Measurements from ENCODE around the gene SDF4. TPM values are rescaled to one million over a fixed set of nuclear protein-coding genes. Genes with fewer than 3 reads are reported as not detected.

SDF4 gene
- total RNA-seq, 1 experiment from 2014 or later: 25.6 TPM

DNA sequence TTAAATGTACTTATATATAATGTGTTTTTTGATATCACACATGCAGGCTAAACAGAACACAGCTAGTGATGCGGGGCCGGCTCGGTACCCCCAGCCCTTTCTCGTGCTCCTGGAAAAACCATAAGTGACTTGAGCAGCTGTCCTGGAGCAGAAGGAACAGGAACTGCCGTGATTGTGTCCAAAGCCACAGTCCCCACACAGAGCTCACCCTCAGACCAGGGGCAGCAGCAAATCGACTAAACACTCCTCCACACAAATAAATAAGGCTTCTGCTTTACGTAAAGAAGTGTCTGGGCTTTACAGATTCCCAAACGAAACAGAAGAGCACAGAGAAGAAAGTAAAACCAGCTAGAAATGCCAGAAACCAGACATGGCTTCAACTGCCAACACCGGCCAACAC, 32.2 kb upstream of the SDF4 start:
- H3K27me3 ChIP-seq (ENCODE audit: low read length): no peaks in the 10 kb centered on the region
- peaks cover 19% of the 10 kb centered on the region for H3K36me3 ChIP-seq (ENCODE audit: insufficient read depth, low read length)
- H3K4me2 ChIP-seq (ENCODE audit: low read depth, low read length, poor library complexity, severe bottlenecking): no peak overlapping the region
- no peak for DNase-seq
- peaks cover 19% of the 10 kb centered on the region for H3K79me2 ChIP-seq (ENCODE audit: low read length)
- no peaks in the 10 kb centered on the region for H3K9me3 ChIP-seq (ENCODE audit: low read length)
- no peak overlapping the region for H2AFZ ChIP-seq (ENCODE audit: low read length)
- no peak overlapping the region for H3K27ac ChIP-seq (ENCODE audit: low read length)
- peaks cover 19% of the 10 kb centered on the region; the same call in 1 of the 2 replicates for H4K20me1 ChIP-seq (ENCODE audit: insufficient read depth, low read depth, low read length)
- no peak overlapping the region for H3K4me3 ChIP-seq (ENCODE audit: low read length)
- no peaks in the 10 kb centered on the region for H3K9me2 ChIP-seq (replicated peaks; ENCODE audit: insufficient read depth, low read length)
- no peak overlapping the region for H3K9ac ChIP-seq (ENCODE audit: low read length)
- no peaks in the 10 kb centered on the region for H3K4me1 ChIP-seq (ENCODE audit: low read length)

DNA sequence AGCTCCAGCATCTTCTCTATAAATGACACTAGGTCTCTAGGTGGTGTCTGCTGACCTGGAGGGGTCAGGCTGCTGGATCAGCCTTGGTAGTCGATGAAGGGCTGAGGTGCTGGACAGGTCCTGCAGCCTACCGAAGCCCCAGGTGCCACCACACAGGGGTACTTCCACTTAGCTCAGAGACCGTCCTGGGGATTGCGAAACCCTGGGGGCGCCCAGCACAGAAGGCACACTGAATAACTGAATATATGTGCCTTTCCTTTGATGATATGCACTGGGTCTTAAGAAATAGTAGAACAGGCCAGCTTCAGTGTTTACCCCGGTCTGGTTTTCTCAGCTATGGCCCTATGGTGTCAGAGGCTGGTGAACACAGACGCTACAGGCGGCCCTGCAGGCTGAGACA, 31.0 kb upstream of the SDF4 start:
- H3K36me3 ChIP-seq (ENCODE audit: insufficient read depth, low read length): peaks cover 19% of the 10 kb centered on the region
- no peaks in the 10 kb centered on the region for H3K9me2 ChIP-seq (replicated peaks; ENCODE audit: insufficient read depth, low read length)
- H4K20me1 ChIP-seq (ENCODE audit: insufficient read depth, low read depth, low read length): peaks cover 12% of the 10 kb centered on the region; the same call in 1 of the 2 replicates
- no peak for DNase-seq
- H3K4me2 ChIP-seq (ENCODE audit: low read depth, low read length, poor library complexity, severe bottlenecking): no peak overlapping the region
- no peaks in the 10 kb centered on the region for H3K27me3 ChIP-seq (ENCODE audit: low read length)
- no peaks in the 10 kb centered on the region for H3K9me3 ChIP-seq (ENCODE audit: low read length)
- H3K4me3 ChIP-seq (ENCODE audit: low read length): no peak overlapping the region
- no peak overlapping the region for H3K9ac ChIP-seq (ENCODE audit: low read length)
- H3K27ac ChIP-seq (ENCODE audit: low read length): no peak overlapping the region
- H3K4me1 ChIP-seq (ENCODE audit: low read length): no peaks in the 10 kb centered on the region
- no peak overlapping the region for H2AFZ ChIP-seq (ENCODE audit: low read length)
- H3K79me2 ChIP-seq (ENCODE audit: low read length): peaks cover 7% of the 10 kb centered on the region

DNA sequence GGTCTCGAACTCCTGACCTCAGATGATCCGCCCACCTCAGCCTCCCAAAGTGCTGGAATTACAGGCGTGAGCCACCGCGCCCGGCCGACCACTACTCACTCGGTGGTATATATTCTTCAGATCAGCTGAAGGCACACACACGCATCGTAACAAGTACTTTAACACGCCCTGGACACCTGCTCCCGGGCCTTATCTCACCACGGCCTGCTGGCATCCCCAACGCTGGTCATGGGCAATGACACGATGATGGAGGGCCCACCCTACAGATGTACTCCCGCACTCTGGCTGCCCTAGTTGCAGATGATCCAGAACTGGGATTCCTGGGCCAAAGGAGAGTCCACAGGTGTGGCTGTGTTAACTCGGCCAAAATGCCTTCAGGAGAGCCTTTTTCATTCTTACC, 30.3 kb upstream of the SDF4 start:
- Histone ChIP-seq H3K4me2 (ENCODE audit: low read depth, low read length, poor library complexity, severe bottlenecking) (no peak overlapping the region), H3K9me3 (ENCODE audit: low read length) (no peaks in the 10 kb centered on the region), H2AFZ (ENCODE audit: low read length) (no peak overlapping the region), H3K9ac (ENCODE audit: low read length) (no peak overlapping the region), H3K9me2 (replicated peaks; ENCODE audit: insufficient read depth, low read length) (no peaks in the 10 kb centered on the region), H3K4me3 (ENCODE audit: low read length) (no peak overlapping the region), H3K27me3 (ENCODE audit: low read length) (no peaks in the 10 kb centered on the region), H3K79me2 (ENCODE audit: low read length) (peaks cover under 1% of the 10 kb centered on the region; the same call in 1 of the 2 replicates), H3K4me1 (ENCODE audit: low read length) (no peaks in the 10 kb centered on the region), H4K20me1 (ENCODE audit: insufficient read depth, low read depth, low read length) (0 out of 2 replicates have a peak, but pooled peaks cover 8% of the 10 kb centered on the region), H3K36me3 (ENCODE audit: insufficient read depth, low read length) (peaks cover 14% of the 10 kb centered on the region), H3K27ac (ENCODE audit: low read length) (no peak overlapping the region)
- no peak for DNase-seq

DNA sequence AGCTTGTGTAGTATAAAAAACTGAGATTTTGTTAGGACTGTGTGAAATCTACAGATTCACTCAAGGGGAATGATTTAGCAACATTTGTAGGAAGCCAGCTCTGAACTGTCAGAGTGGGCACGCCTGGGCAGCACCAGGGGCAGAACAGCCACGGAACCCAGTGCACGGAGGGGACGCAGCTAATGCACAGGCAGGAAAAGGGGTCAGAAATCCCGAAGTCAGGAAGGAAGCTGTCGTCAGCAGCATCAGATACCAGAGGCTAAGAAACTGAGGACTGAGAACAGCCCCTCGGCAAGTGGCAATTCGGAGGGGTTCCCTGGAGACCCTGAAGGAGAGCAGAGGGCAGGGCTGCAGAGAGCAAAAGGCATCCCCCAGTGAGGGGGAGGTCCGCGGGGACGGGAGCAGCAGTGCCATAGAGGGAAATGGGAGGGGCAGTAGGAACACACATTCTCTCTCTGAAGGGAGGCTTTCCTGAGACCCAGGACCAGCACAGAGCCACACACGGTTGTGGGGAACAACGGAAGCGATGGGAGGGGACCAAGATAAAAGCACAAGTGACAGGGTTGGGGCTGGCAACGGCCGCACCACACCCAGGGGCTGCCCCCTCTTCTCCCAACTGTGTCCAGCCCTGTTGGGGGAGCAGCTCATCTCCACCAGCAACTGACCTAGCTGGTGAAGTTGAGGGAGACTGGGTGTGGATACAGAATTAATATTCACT, 29.2 kb upstream of the SDF4 start:
- Histone ChIP-seq H3K4me3 (ENCODE audit: low read length) (no peak overlapping the region), H2AFZ (ENCODE audit: low read length) (no peak overlapping the region), H3K79me2 (ENCODE audit: low read length) (no peaks in the 10 kb centered on the region), H3K27ac (ENCODE audit: low read length) (no peak overlapping the region), H3K36me3 (ENCODE audit: insufficient read depth, low read length) (peaks cover 14% of the 10 kb centered on the region), H3K27me3 (ENCODE audit: low read length) (no peaks in the 10 kb centered on the region), H3K4me2 (ENCODE audit: low read depth, low read length, poor library complexity, severe bottlenecking) (no peak overlapping the region), H3K9ac (ENCODE audit: low read length) (no peak overlapping the region), H3K4me1 (ENCODE audit: low read length) (no peaks in the 10 kb centered on the region), H3K9me2 (replicated peaks; ENCODE audit: insufficient read depth, low read length) (no peaks in the 10 kb centered on the region), H4K20me1 (ENCODE audit: insufficient read depth, low read depth, low read length) (0 out of 2 replicates have a peak, but pooled peaks cover 8% of the 10 kb centered on the region), H3K9me3 (ENCODE audit: low read length) (no peaks in the 10 kb centered on the region)
- DNase-seq: no peak

DNA sequence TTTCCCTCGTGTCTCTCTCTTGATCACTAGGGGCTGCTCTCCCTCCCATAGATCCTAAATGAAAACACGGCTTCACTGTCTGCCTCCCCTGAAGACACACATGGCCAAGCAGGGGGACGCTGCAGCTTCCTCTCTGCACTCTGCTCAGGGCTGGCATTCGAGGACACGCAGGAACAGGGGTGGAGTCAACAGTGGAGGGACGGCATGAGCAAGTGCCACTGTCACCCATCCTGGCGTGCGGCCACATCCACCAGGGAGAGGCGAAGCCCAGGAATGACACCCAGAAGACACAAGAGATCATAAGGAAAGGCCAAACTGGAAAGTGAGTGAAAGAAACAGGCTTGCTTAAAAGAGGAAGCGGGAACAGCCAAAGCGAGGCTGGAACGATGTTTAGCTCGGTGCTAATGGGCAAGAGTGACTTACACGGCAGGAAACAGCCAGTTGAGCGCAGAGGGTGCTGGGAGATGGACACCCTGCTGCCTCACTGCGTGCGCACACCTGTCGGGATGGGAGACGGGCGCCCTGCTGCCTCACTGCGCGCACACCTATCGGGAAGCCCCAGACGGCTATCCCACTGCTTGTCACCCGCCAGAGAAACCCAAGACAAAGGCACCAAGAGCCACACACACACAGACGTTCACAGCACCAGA, 28.3 kb upstream of the SDF4 start:
- H3K9me3 ChIP-seq (ENCODE audit: low read length): no peaks in the 10 kb centered on the region
- peaks cover 15% of the 10 kb centered on the region for H3K36me3 ChIP-seq (ENCODE audit: insufficient read depth, low read length)
- no peaks in the 10 kb centered on the region for H3K79me2 ChIP-seq (ENCODE audit: low read length)
- H3K9ac ChIP-seq (ENCODE audit: low read length): no peak overlapping the region
- no peak overlapping the region for H3K27ac ChIP-seq (ENCODE audit: low read length)
- no peak overlapping the region for H3K4me2 ChIP-seq (ENCODE audit: low read depth, low read length, poor library complexity, severe bottlenecking)
- H3K9me2 ChIP-seq (replicated peaks; ENCODE audit: insufficient read depth, low read length): no peaks in the 10 kb centered on the region
- H3K4me1 ChIP-seq (ENCODE audit: low read length): no peaks in the 10 kb centered on the region
- H2AFZ ChIP-seq (ENCODE audit: low read length): no peak overlapping the region
- 0 out of 2 replicates have a peak, but pooled peaks cover 8% of the 10 kb centered on the region for H4K20me1 ChIP-seq (ENCODE audit: insufficient read depth, low read depth, low read length)
- no peak for DNase-seq
- H3K27me3 ChIP-seq (ENCODE audit: low read length): no peaks in the 10 kb centered on the region
- no peak overlapping the region for H3K4me3 ChIP-seq (ENCODE audit: low read length)

DNA sequence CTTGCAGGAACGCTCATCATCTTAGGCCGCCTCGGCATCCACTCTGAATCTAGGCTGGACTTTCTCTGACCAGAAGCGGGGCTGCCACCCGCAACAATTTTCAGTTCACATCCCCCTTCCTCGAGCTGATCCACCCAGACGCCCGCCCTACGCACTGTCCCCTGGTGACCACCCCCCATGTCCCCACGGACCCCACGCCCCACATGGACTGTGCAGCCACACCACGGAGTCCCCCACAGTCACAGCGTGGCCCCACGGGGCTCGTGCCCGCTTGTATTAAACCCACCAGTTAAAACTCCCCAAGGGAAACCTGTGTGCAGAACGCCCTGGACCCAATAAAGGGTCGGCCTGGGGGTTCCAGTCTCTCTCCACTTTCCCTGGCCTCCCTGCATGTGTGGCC, 27.7 kb upstream of the SDF4 start:
- no peaks in the 10 kb centered on the region for H3K9me3 ChIP-seq (ENCODE audit: low read length)
- DNase-seq: no peak
- H3K27ac ChIP-seq (ENCODE audit: low read length): no peak overlapping the region
- peaks cover 15% of the 10 kb centered on the region for H3K36me3 ChIP-seq (ENCODE audit: insufficient read depth, low read length)
- no peaks in the 10 kb centered on the region for H3K9me2 ChIP-seq (replicated peaks; ENCODE audit: insufficient read depth, low read length)
- H3K27me3 ChIP-seq (ENCODE audit: low read length): no peaks in the 10 kb centered on the region
- H3K9ac ChIP-seq (ENCODE audit: low read length): no peak overlapping the region
- no peak overlapping the region for H2AFZ ChIP-seq (ENCODE audit: low read length)
- no peaks in the 10 kb centered on the region for H3K79me2 ChIP-seq (ENCODE audit: low read length)
- no peaks in the 10 kb centered on the region for H3K4me1 ChIP-seq (ENCODE audit: low read length)
- H3K4me3 ChIP-seq (ENCODE audit: low read length): no peak overlapping the region
- no peak overlapping the region for H3K4me2 ChIP-seq (ENCODE audit: low read depth, low read length, poor library complexity, severe bottlenecking)
- 0 out of 2 replicates have a peak, but pooled peaks cover 8% of the 10 kb centered on the region for H4K20me1 ChIP-seq (ENCODE audit: insufficient read depth, low read depth, low read length)

DNA sequence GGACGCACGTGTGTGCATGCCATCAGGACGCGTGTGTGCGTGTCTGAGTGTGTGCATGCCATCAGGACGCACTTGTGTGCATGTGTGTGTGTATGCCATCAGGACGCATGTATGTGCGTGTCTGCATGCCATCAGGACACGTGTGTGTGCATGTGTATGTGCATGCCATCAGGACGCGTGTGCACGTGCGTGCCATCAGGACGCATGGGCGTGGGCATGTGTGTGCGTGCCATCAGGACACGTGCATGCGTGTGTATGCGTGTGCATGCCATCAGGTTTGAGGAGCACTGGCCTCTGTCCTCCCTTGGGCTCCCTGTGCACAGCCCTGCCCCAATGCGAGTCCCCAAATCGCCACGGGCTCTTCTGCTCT, 27.3 kb upstream of the SDF4 start:
- Histone ChIP-seq H3K9me3 (ENCODE audit: low read length) (no peaks in the 10 kb centered on the region), H3K36me3 (ENCODE audit: insufficient read depth, low read length) (peaks cover 15% of the 10 kb centered on the region), H2AFZ (ENCODE audit: low read length) (no peak overlapping the region), H3K27ac (ENCODE audit: low read length) (no peak overlapping the region), H3K9me2 (replicated peaks; ENCODE audit: insufficient read depth, low read length) (no peaks in the 10 kb centered on the region), H3K9ac (ENCODE audit: low read length) (no peak overlapping the region), H3K4me1 (ENCODE audit: low read length) (no peaks in the 10 kb centered on the region), H4K20me1 (ENCODE audit: insufficient read depth, low read depth, low read length) (0 out of 2 replicates have a peak, but pooled peaks cover 6% of the 10 kb centered on the region), H3K79me2 (ENCODE audit: low read length) (no peaks in the 10 kb centered on the region), H3K27me3 (ENCODE audit: low read length) (no peaks in the 10 kb centered on the region), H3K4me3 (ENCODE audit: low read length) (no peak overlapping the region), H3K4me2 (ENCODE audit: low read depth, low read length, poor library complexity, severe bottlenecking) (no peak overlapping the region)
- no peak for DNase-seq

DNA sequence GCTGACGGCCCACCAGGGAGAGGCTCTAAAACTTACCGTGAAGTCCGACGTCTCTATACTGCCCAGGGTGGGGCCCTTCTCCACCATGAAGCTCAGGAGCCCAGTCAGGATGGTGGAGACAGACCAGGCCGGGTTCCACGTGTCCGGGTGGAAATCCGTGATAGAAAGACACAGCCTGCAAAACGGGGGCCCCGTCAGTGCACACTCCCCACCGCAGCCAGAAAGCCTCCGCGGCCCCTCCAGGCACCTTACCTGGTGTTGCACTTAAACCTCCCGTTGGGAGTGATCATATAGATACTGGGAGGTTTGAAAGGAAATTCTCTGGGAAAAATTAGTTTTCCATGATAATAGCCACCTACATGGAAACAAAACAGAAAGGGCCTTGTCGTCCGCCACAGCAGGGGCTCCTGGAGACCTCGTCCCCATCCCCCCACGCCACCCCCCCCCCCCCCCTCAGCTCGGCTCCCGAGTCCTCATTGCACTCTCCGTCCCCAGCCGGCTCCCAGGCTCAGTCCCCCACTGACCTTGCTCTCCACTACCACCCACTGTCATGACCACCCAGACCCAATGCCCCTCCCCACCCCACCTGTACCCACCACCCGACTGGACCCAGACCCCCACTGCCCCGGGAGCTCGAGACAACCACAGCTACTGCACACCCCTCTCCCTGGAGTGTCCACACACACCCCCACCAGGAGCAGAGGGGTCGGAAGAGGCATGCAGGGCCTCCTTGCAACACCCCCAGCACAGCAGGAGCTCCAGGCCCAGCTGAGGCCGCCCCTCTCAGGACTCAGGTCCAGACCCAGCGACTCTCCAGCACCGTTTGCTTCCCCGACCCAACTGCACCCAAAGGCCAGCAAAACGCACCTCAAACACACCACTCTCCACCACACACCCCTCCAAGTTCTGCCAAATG, 25.4 kb upstream of the SDF4 start:
- Histone ChIP-seq H3K9ac (ENCODE audit: low read length) (no peak overlapping the region), H3K4me2 (ENCODE audit: low read depth, low read length, poor library complexity, severe bottlenecking) (no peak overlapping the region), H3K36me3 (ENCODE audit: insufficient read depth, low read length) (peaks cover 8% of the 10 kb centered on the region), H4K20me1 (ENCODE audit: insufficient read depth, low read depth, low read length) (0 out of 2 replicates have a peak, but pooled peaks cover 4% of the 10 kb centered on the region), H2AFZ (ENCODE audit: low read length) (no peak overlapping the region), H3K9me2 (replicated peaks; ENCODE audit: insufficient read depth, low read length) (no peaks in the 10 kb centered on the region), H3K4me1 (ENCODE audit: low read length) (no peaks in the 10 kb centered on the region), H3K27me3 (ENCODE audit: low read length) (no peaks in the 10 kb centered on the region), H3K9me3 (ENCODE audit: low read length) (no peaks in the 10 kb centered on the region), H3K4me3 (ENCODE audit: low read length) (no peak overlapping the region), H3K27ac (ENCODE audit: low read length) (no peak overlapping the region), H3K79me2 (ENCODE audit: low read length) (no peaks in the 10 kb centered on the region)
- DNase-seq: no peak
